Heart left ventricle (tissue), 16 donors: ENCODE measurements around the gene DIP2C. TPM values are rescaled to one million over a fixed set of nuclear protein-coding genes. Genes with fewer than 3 reads are reported as not detected.
A peak's percentile ranks its signal among the peaks of the same experiment; 100 is the strongest.

Source experiments
- ATAC-seq, 4 donors: fragments of 200-7000 bp; cut with Tn5 transposase; one replicate each; pipeline ENCODE4 v1.9.1; 2020 to 2022; ENCODE audit warnings: moderate library complexity in 4 of 4, mild to moderate bottlenecking in 3 of 4, moderate number of reproducible peaks in 1 of 4
- DNase-seq, 5 donors: peaks; one replicate each; pipeline ENCODE4 v3.0.0-alpha.2; 2020
- H3K27ac ChIP-seq, 12 donors: fragments of 200-600 bp; sonication (generic) in 4 of 12; one replicate each; pipeline versions ENCODE4 v1.5.0 to v1.8.0; 2016 to 2022; ENCODE audit warnings: mild to moderate bottlenecking in 2 of 12
- H3K27me3 ChIP-seq, 9 donors: fragments of 200-600 bp; sonication (generic) in 2 of 9; one replicate each; pipeline versions ENCODE4 v1.5.1 to v1.8.0; 2016 to 2022; ENCODE audit warnings: mild to moderate bottlenecking in 3 of 9
- H3K36me3 ChIP-seq, 9 donors: fragments of 200-600 bp; sonication (generic) in 2 of 9; one replicate each; pipeline versions ENCODE4 v1.5.0 to v1.8.0; 2018 to 2022; ENCODE audit warnings: mild to moderate bottlenecking in 2 of 9
- H3K4me1 ChIP-seq, 12 donors: fragments of 200-600 bp; sonication (generic) in 4 of 12; one replicate each; pipeline versions ENCODE4 v1.5.0 to v1.8.0; 2016 to 2022; ENCODE audit warnings: mild to moderate bottlenecking in 3 of 12
- H3K4me3 ChIP-seq, 12 donors: fragments of 200-600 bp; sonication (generic) in 4 of 12; one replicate each; pipeline versions ENCODE4 v1.5.0 to v1.8.0; 2017 to 2022; ENCODE audit warnings: mild to moderate bottlenecking in 9 of 12, moderate library complexity in 4 of 12
- H3K9me3 ChIP-seq, 12 donors: fragments of 200-600 bp; sonication (generic) in 4 of 12; one replicate each; pipeline versions ENCODE4 v1.5.0 to v1.8.0; 2016 to 2022; ENCODE audit warnings: mild to moderate bottlenecking in 1 of 12
- POLR2A ChIP-seq, 2 donors: fragments of 450-650 bp; IDR thresholded peaks; one replicate each; pipeline ENCODE4 v1.6.1; 2017; ENCODE audit warnings: antibody characterized with exemption in 2 of 2, mild to moderate bottlenecking in 2 of 2, moderate library complexity in 2 of 2
- WGBS, 4 donors: extraction: QIAGEN DNeasy Blood & Tissue Kit in 2 of 4; methylation state at CpG; one replicate each; pipeline versions ENCODE4 v1.1.5 to v1.1.7; 2013 to 2018; 5-methylcytosine and 5-hydroxymethylcytosine counted together
- intact Hi-C, 10 donors: fragments of 100-400 bp; cut with DNase I; formaldehyde crosslinking; loops; one replicate each; pipeline versions ENCODE4 v1.11.1 to v1.14.2; 2022
- polyA plus RNA-seq, 2 donors: library from polyadenylated mRNA; stranded (reverse); fragments of 200-250 nt; gene quantifications; one replicate each; pipeline ENCODE4 v1.2.3, GENCODE V29; 2013
- total RNA-seq, 9 donors: library from RNA; depleted of rRNA in 2 of 9; stranded (reverse); fragments of >200 nt in 2 of 9; fragmentation: NEBNext Ultra II Directional in 3 of 9; extraction: Animal tissue kit (Norgen Biotek cat#: 25700) in 3 of 9; gene quantifications; one replicate each; pipeline versions ENCODE4 v1.1.0 to v1.2.4, GENCODE V29; 2016 to 2023
- TF ChIP-seq, protein P1 (sequence below), 12 donors: fragments of 200-600 bp; sonication (generic) in 4 of 12; IDR thresholded peaks; one replicate each; pipeline versions ENCODE4 v1.5.0 to v1.8.0; 2018 to 2022; ENCODE audit warnings: antibody characterized with exemption in 12 of 12, mild to moderate bottlenecking in 5 of 12
- donor health status: ischemic (EF 13 %, LVEDD 7.1; RV severe dilation, severe dysfunction).
- donor health status: healthy with polysubstance abuse.
- donor health status: DM: no; HTN: yes; CAD: no.
- donor health status: DM: no; HTN: no; CAD: no.
- donor health status: ischemic (EF 25% LVEDD 6.9; RV normal size, moderate dysfunction).
- donor health status: ischemic (EF 25% LVEDD 5.7; RV mildly dilated, moderate dysfunction).
- donor health status: healthy.
- donor health status: DM: yes; HTN: yes; CAD: no.
- donor health status: ischemic (EF 35%, LVEDD 5.7; RV mildly dilated, moderate dysfunction).
- donor health status: nonischemic (EF 11% LVEDD 7.7; RV severe dilation, severe dysfunction).
- donor health status: DM: yes; HTN: yes; CAD: no.
- donor health status: PGD.
- donor health status: ischemic (EF 29% LVEDD 5.4; RV normal size, mild dysfunction).
- donor health status: nonischemic (EF 23%, LVEDD 6.1; RV moderate dilation, normal function).

The DIP2C gene
- total and polyA plus RNA-seq, 11 donors = 7.4 to 43.1 (median 28.5) TPM

DNA sequence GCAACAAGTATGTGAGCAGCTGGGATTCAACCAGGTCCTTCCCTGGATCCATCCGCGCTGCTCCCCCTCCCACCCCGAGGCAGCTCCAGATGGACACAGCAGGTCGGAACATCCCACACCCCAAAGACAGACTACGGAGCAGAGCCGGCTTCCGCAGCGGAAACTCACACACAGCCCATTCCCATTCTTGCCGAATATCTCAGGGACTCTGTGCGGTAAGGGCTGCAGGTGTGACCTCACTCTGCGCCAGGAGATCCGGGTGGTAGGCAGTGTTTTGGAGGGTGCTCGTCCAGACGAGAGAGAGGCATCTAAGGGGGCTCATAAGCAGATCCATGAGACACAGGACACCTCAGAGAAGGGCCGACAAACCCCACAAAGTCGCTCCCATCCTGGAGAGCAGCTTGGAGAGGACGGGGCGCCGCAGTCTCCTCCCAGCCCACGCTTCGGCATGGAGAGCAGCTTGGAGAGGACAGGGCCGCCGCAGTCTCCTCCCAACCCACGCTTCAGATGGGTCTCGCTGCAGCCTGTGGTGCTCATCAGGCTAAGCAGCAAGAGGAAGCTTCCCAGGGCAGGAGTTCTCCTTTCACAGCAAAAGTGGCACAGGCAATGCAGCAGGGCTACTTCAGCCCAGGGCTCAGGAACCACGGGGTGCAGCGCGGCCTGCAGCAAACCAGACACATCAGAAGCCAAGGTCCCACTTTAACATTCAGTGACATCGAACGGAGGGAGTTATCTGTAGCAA, 179.9 kb downstream of the DIP2C start:
- no peak for ATAC-seq
- Histone ChIP-seq H3K27me3 (no peaks in the 10 kb centered on the region), H3K36me3 (peaks cover 0 to 5% (median 0%) of the 10 kb centered on the region in 9 donors), H3K9me3 (no peaks in the 10 kb centered on the region), H3K27ac (peak overlapping the region in 4 of 12 donors; percentile 59 to 86 (median 64)), H3K4me1 (peaks cover 0 to 41% (median 22%) of the 10 kb centered on the region in 12 donors), H3K4me3 (no peak overlapping the region)
- TF ChIP-seq POLR2A (IDR thresholded peaks at IDR 0.05) = no peak
- TF ChIP-seq, protein P1, sequence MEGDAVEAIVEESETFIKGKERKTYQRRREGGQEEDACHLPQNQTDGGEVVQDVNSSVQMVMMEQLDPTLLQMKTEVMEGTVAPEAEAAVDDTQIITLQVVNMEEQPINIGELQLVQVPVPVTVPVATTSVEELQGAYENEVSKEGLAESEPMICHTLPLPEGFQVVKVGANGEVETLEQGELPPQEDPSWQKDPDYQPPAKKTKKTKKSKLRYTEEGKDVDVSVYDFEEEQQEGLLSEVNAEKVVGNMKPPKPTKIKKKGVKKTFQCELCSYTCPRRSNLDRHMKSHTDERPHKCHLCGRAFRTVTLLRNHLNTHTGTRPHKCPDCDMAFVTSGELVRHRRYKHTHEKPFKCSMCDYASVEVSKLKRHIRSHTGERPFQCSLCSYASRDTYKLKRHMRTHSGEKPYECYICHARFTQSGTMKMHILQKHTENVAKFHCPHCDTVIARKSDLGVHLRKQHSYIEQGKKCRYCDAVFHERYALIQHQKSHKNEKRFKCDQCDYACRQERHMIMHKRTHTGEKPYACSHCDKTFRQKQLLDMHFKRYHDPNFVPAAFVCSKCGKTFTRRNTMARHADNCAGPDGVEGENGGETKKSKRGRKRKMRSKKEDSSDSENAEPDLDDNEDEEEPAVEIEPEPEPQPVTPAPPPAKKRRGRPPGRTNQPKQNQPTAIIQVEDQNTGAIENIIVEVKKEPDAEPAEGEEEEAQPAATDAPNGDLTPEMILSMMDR (IDR thresholded peaks at IDR 0.05) = no peak
- WGBS, 4 donors = 82 to 90% (median 89%) methylated on average over 16 to 30 of the region's 30 CpGs
- DNase-seq = peak in 1 of 5 donors; percentile 20
- intact Hi-C loops = loop anchor here (2.0 to 10.0 kb wide), 11 partner anchors 19 to 423 kb away; partner anchors contain the start of genes DIP2C (in 8 of the 10) and LARP4B (in 1 of the 10)

DNA sequence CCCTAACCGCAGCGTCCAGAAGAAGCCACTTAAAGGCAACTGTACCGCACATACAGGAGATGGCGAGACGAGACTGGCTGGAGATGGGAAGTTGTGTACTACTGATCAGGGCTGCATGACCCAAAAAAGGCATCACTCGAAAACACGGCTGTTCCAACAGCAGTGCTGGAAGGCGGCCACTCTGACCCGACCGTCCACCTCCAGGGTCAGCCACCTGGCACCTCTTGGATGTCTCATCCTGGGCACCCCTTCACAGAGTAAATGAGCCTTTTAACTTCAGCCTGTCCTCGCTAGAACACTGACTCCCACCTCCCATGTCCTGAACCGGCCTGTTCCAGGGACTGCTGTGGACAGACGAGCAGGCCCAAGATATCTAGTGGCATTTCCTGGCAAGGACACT, 180.7 kb downstream of the DIP2C start:
- H3K36me3 ChIP-seq = peaks cover 0 to 5% (median 0%) of the 10 kb centered on the region in 9 donors
- DNase-seq = peak in 1 of 5 donors; percentile 23
- 87 to 93% (median 91%) methylated on average over 11 to 13 of the region's 13 CpGs for WGBS, 4 donors
- TF ChIP-seq, protein P1 (IDR thresholded peaks at IDR 0.05) = no peak
- H3K4me1 ChIP-seq = peaks cover 0 to 35% (median 19%) of the 10 kb centered on the region in 12 donors
- H3K27me3 ChIP-seq = no peaks in the 10 kb centered on the region
- intact Hi-C loops = loop anchor here in 3 of 10 donors (5.0 kb wide), 2 partner anchors 279 to 284 kb away; no protein-coding TSS in a partner anchor
- H3K27ac ChIP-seq = peak overlapping the region in 1 of 12 donors; percentile 86
- H3K4me3 ChIP-seq = no peak overlapping the region
- no peaks in the 10 kb centered on the region for H3K9me3 ChIP-seq
- ATAC-seq = no peak

DNA sequence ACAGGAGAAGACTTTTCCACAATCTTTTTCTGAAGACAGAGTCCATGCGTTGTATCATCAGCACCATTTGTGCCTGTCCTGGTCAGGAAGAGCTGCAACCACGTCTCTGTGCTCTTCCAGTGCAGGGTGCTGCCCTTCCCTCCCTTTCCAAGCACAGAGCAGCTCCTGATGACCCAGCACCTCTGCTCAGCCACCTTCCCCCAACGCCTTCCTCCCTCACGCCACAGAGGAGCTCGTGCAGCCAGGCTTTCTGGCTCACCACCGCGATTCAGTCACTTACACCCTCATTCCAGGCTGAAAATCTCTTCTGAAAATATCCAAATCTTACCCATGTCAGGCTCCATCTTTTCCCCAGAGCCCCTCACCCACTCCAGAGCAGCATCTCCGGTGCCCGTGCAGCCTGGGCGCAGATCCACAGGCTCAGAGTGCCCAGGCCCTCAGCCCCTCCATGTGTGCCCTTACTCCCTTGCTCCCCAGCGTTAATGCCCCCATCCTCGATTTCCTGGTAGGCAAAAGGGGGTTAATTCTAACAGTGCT, 181.5 kb downstream of the DIP2C start:
- H3K4me1 ChIP-seq = peaks cover 0 to 35% (median 19%) of the 10 kb centered on the region in 12 donors
- peak overlapping the region in 1 of 12 donors; percentile 0 for H3K27ac ChIP-seq
- peak in 1 of 5 donors; percentile 8 for DNase-seq
- no peaks in the 10 kb centered on the region for H3K27me3 ChIP-seq
- H3K36me3 ChIP-seq = peaks cover 0 to 5% (median 0%) of the 10 kb centered on the region in 9 donors
- no peak for ATAC-seq
- 90 to 92% (median 91%) methylated on average over 12 of the region's 12 CpGs for WGBS, 4 donors
- H3K9me3 ChIP-seq = no peaks in the 10 kb centered on the region
- TF ChIP-seq POLR2A (IDR thresholded peaks at IDR 0.05) = no peak
- TF ChIP-seq, protein P1 (IDR thresholded peaks at IDR 0.05) = no peak
- intact Hi-C loops = loop anchor here in 3 of 10 donors (5.0 kb wide), 2 partner anchors 279 to 284 kb away; no protein-coding TSS in a partner anchor
- H3K4me3 ChIP-seq = no peak overlapping the region

GRCh38 chr10:507355-507699, 182.1 kb downstream of the DIP2C start:
- DNase-seq = peak in 1 of 5 donors; percentile 8
- intact Hi-C loops = loop anchor here in 3 of 10 donors (5.0 kb wide), 2 partner anchors 280 to 285 kb away; no protein-coding TSS in a partner anchor
- 94 to 97% (median 95%) methylated on average over 16 of the region's 16 CpGs for WGBS, 4 donors

More at GRCh38 chr10:507355-507699, 182.1 kb downstream of the DIP2C start:
- Histone ChIP-seq H3K36me3 (peaks cover 0 to 5% (median 0%) of the 10 kb centered on the region in 9 donors), H3K9me3 (no peaks in the 10 kb centered on the region), H3K4me3 (no peak overlapping the region), H3K27ac (no peak overlapping the region), H3K4me1 (peaks cover 0 to 35% (median 19%) of the 10 kb centered on the region in 12 donors), H3K27me3 (no peaks in the 10 kb centered on the region)
- ATAC-seq = no peak
- TF ChIP-seq POLR2A (IDR thresholded peaks at IDR 0.05) = no peak
- TF ChIP-seq, protein P1 (IDR thresholded peaks at IDR 0.05) = no peak
